ENCODE results near the gene GALNS. TPM values are rescaled to one million over a fixed set of nuclear protein-coding genes. Genes with fewer than 3 reads are reported as not detected.
"Not testable (repeated sequence)": the region's sequence is repeated elsewhere in the genome, so short reads cannot be mapped to it uniquely, and the experiment has no call there.

GALNS gene
- total RNA-seq, 1 donor from 2014 or later = 23.1 TPM

- DNase-seq (ENCODE audit: low spot score); ATAC-seq: not testable (repeated sequence)
Observed at GRCh38 chr16:88889702-88890352, 33.1 kb upstream of the GALNS start.

GRCh38 chr16:88888461-88889387 is 32.0 kb upstream of the GALNS start:
- no peak for ATAC-seq
- DNase-seq (ENCODE audit: low spot score) = no peak

GRCh38 chr16:88888057-88888456 is 31.3 kb upstream of the GALNS start:
- no peak for DNase-seq (ENCODE audit: low spot score)
- ATAC-seq = no peak

- no peak for ATAC-seq
- DNase-seq (ENCODE audit: low spot score) = no peak
Observed at GRCh38 chr16:88886845-88887521, 30.2 kb upstream of the GALNS start.

GRCh38 chr16:88886420-88886844 is 29.7 kb upstream of the GALNS start:
- ATAC-seq = no peak

GRCh38 chr16:88885693-88886280 is 29.0 kb upstream of the GALNS start:
- DNase-seq (ENCODE audit: low spot score) (no peak), ATAC-seq (no peak)

More at GRCh38 chr16:88886420-88886844, 29.7 kb upstream of the GALNS start:
- no peak for DNase-seq (ENCODE audit: low spot score)

GRCh38 chr16:88884569-88885271 is 28.0 kb upstream of the GALNS start:
- no peak for ATAC-seq

GRCh38 chr16:88883946-88884345 is 27.2 kb upstream of the GALNS start:
- no peak for DNase-seq (ENCODE audit: low spot score)
- no peak for ATAC-seq

More at GRCh38 chr16:88884569-88885271, 28.0 kb upstream of the GALNS start:
- no peak for DNase-seq (ENCODE audit: low spot score)

- DNase-seq (ENCODE audit: low spot score) (peak; percentile 93), ATAC-seq (peak; percentile 62)
Observed at GRCh38 chr16:88883117-88883895, 26.6 kb upstream of the GALNS start.

GRCh38 chr16:88882358-88883030 is 25.7 kb upstream of the GALNS start:
- DNase-seq (ENCODE audit: low spot score) (peak; percentile 72), ATAC-seq (peak; percentile 44)

GRCh38 chr16:88881675-88882357 is 25.1 kb upstream of the GALNS start:
- ATAC-seq = no peak
- DNase-seq (ENCODE audit: low spot score) = no peak

GRCh38 chr16:88881007-88881615 is 24.4 kb upstream of the GALNS start:
- peak; percentile 30 for ATAC-seq
- DNase-seq (ENCODE audit: low spot score) = peak; percentile 65

- DNase-seq (ENCODE audit: low spot score) = peak; percentile 93
- ATAC-seq = peak; percentile 67
Observed at GRCh38 chr16:88880226-88881006, 23.7 kb upstream of the GALNS start.

- no peak for DNase-seq (ENCODE audit: low spot score)
- ATAC-seq = no peak
Observed at GRCh38 chr16:88879788-88880055, 23.0 kb upstream of the GALNS start.

- no peak for DNase-seq (ENCODE audit: low spot score)
- ATAC-seq = no peak
Observed at GRCh38 chr16:88878967-88879787, 22.4 kb upstream of the GALNS start.

GRCh38 chr16:88878356-88878755 is 21.6 kb upstream of the GALNS start:
- ATAC-seq = no peak
- DNase-seq (ENCODE audit: low spot score) = no peak
